Adrenal gland (tissue), 12 donors: Measurements from ENCODE around the gene CEBPG. TPM values are rescaled to one million over a fixed set of nuclear protein-coding genes. Genes with fewer than 3 reads are reported as not detected.

Experiments used
- DNase-seq, 7 donors: peaks; one replicate each; pipeline ENCODE4 v3.0.0-alpha.2; 2019 to 2020
- H3K27ac ChIP-seq, 5 donors: fragments of 200-600 bp; sonication (generic) in 4 of 5; 1 replicate in 3 of 5; 2 replicates in 2 of 5; pipeline versions ENCODE4 v1.5.1 to v1.8.0; 2016 to 2020; ENCODE audit warnings: mild to moderate bottlenecking in 1 of 5
- H3K27me3 ChIP-seq: fragments of 200-600 bp; 2 replicates; pipeline ENCODE4 v1.8.0; 2021
- H3K36me3 ChIP-seq, 2 donors: fragments of 200-600 bp; replicated peaks in 1 of 2; 1 replicate in 1 of 2; 2 replicates in 1 of 2; pipeline versions ENCODE4 v1.5.1 to v1.8.0; 2018 to 2022
- H3K4me1 ChIP-seq, 2 donors: fragments of 200-600 bp; replicated peaks in 1 of 2; 1 replicate in 1 of 2; 2 replicates in 1 of 2; pipeline versions ENCODE4 v1.5.1 to v1.8.0; 2018 to 2021
- H3K4me3 ChIP-seq, 4 donors: fragments of 200-600 bp; sonication (generic) in 3 of 4; one replicate each; pipeline ENCODE4 v1.5.1; 2016 to 2018
- H3K9me3 ChIP-seq, 3 donors: fragments of 200-600 bp; sonication (generic) in 1 of 3; replicated peaks in 1 of 3; 1 replicate in 2 of 3; 2 replicates in 1 of 3; pipeline versions ENCODE4 v1.5.1 to v1.8.0; 2016 to 2021
- POLR2A ChIP-seq, 2 donors: fragments of 450-650 bp; IDR thresholded peaks; one replicate each; pipeline ENCODE4 v1.6.1; 2017; ENCODE audit warnings: antibody characterized with exemption in 2 of 2, mild to moderate bottlenecking in 2 of 2, moderate library complexity in 1 of 2
- WGBS, 4 donors: extraction: QIAGEN DNeasy Blood & Tissue Kit in 2 of 4; methylation state at CpG; one replicate each; pipeline versions ENCODE4 v1.1.5 to v1.1.7; 2013 to 2017; 5-methylcytosine and 5-hydroxymethylcytosine counted together
- intact Hi-C, 2 donors: fragments of 100-400 bp; cut with DNase I; formaldehyde crosslinking; loops; one replicate each; pipeline versions ENCODE4 v1.14.1 to v1.15.0; 2022 to 2023
- polyA plus RNA-seq, 3 donors: library from polyadenylated mRNA; stranded (reverse); fragments of 200-250 nt in 2 of 3; fragments of 350-450 nt in 1 of 3; fragmentation: Illumina TruSeq in 1 of 3; extraction: RNeasy Lipid Tissue Mini Kit (QIAGEN cat#74804) in 1 of 3; gene quantifications; one replicate each; pipeline ENCODE4 v1.2.3, GENCODE V29; 2013 to 2014
- total RNA-seq, 9 donors: library from RNA; depleted of rRNA in 4 of 9; stranded (reverse); fragments of >200 nt in 4 of 9; fragments of 120-200 nt in 1 of 9; fragmentation: NEBNext Ultra II Directional in 1 of 9; extraction: Animal tissue kit (Norgen Biotek cat#: 25700) in 1 of 9; gene quantifications; one replicate each; pipeline versions ENCODE4 v1.1.0 to v1.2.4, GENCODE V29; 2013 to 2023
- TF ChIP-seq, protein P1 (sequence below), 6 experiments: fragments of 450-650 bp in 4 of 6; fragments of 200-600 bp in 2 of 6; sonication (generic) in 1 of 6; IDR thresholded peaks; 1 replicate in 5 of 6; 2 replicates in 1 of 6; pipeline versions ENCODE4 v1.5.1 to v1.8.0; 2016 to 2021; ENCODE audit warnings: antibody characterized with exemption in 6 of 6, mild to moderate bottlenecking in 2 of 6, moderate library complexity in 1 of 6
- donor health status: healthy with polysubstance abuse.
- donor health status: Bipolar disorder and iron deficiency.
- donor health status: DM: yes; HTN: yes; CAD: no.
- donor health status: DM: no; HTN: no; CAD: no.
- donor health status: DM: no; HTN: no; CAD: no.
- donor health status: DM: yes; HTN: yes; CAD: no.

CEBPG gene
- total and polyA plus RNA-seq, 12 donors: 8.9 to 21.9 (median 10.7) TPM

DNA sequence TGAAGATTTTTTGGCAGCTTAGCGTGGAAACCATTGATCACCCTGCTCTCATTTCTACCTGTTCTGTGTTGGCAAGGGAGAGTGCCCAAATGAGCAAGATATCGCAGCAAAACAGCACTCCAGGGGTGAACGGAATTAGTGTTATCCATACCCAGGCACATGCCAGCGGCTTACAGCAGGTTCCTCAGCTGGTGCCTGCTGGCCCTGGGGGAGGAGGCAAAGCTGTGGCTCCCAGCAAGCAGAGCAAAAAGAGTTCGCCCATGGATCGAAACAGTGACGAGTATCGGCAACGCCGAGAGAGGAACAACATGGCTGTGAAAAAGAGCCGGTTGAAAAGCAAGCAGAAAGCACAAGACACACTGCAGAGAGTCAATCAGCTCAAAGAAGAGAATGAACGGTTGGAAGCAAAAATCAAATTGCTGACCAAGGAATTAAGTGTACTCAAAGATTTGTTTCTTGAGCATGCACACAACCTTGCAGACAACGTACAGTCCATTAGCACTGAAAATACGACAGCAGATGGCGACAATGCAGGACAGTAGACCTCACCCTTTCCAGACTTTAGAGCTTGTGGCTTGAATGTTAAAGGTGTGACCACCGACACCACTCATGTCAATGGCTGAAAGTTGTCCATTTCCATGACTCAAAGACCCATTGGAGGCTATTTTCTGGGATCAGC is 5.8 kb downstream of the CEBPG start:
- WGBS, 4 donors: 96 to 97% (median 97%) methylated on average over 16 of the region's 16 CpGs
- intact Hi-C loops: loop anchor here in 1 of 2 donors (10.0 kb wide), 1 partner anchor 74 kb away; the partner anchor contains the start of gene CEBPA
- no peaks in the 10 kb centered on the region for H3K9me3 ChIP-seq
- peaks cover 0 to 35% of the 10 kb centered on the region in 2 donors for H3K4me1 ChIP-seq
- TF ChIP-seq POLR2A (IDR thresholded peaks at IDR 0.05): no peak
- TF ChIP-seq, protein P1, sequence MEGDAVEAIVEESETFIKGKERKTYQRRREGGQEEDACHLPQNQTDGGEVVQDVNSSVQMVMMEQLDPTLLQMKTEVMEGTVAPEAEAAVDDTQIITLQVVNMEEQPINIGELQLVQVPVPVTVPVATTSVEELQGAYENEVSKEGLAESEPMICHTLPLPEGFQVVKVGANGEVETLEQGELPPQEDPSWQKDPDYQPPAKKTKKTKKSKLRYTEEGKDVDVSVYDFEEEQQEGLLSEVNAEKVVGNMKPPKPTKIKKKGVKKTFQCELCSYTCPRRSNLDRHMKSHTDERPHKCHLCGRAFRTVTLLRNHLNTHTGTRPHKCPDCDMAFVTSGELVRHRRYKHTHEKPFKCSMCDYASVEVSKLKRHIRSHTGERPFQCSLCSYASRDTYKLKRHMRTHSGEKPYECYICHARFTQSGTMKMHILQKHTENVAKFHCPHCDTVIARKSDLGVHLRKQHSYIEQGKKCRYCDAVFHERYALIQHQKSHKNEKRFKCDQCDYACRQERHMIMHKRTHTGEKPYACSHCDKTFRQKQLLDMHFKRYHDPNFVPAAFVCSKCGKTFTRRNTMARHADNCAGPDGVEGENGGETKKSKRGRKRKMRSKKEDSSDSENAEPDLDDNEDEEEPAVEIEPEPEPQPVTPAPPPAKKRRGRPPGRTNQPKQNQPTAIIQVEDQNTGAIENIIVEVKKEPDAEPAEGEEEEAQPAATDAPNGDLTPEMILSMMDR (IDR thresholded peaks at IDR 0.05): no peak
- no peak for DNase-seq
- H3K4me3 ChIP-seq: no peak overlapping the region
- H3K36me3 ChIP-seq: no peaks in the 10 kb centered on the region
- H3K27ac ChIP-seq: no peak overlapping the region
- H3K27me3 ChIP-seq: no peaks in the 10 kb centered on the region

DNA sequence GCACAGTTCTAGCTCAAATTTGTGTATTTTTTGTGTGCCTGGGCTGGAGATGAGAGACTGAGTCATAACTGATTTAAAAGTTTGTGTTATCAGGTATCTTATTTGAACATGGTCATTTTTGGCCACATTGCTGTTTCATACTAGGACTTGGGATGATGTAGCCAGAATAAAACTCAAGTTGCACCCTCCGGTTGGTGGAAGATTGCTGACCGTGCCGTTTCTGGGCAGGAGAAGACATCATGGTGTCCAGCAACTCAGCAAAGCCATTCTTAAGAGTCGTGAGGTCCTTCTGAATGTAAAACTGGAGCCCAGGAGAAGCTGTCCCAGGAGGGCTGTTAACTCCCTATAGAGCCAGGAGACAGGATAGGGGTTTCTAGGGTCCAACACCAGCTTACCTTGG is 7.6 kb downstream of the CEBPG start:
- Histone ChIP-seq H3K9me3 (no peaks in the 10 kb centered on the region), H3K27me3 (no peaks in the 10 kb centered on the region), H3K4me3 (no peak overlapping the region), H3K27ac (no peak overlapping the region), H3K36me3 (no peaks in the 10 kb centered on the region), H3K4me1 (peaks cover 7 to 27% of the 10 kb centered on the region in 2 donors)
- intact Hi-C loops: no loop called here
- no peak for DNase-seq
- no peak for TF ChIP-seq POLR2A (IDR thresholded peaks at IDR 0.05)
- TF ChIP-seq, protein P1 (IDR thresholded peaks at IDR 0.05): no peak
- 92 to 98% (median 95%) methylated on average over 4 of the region's 4 CpGs for WGBS, 4 donors

DNA sequence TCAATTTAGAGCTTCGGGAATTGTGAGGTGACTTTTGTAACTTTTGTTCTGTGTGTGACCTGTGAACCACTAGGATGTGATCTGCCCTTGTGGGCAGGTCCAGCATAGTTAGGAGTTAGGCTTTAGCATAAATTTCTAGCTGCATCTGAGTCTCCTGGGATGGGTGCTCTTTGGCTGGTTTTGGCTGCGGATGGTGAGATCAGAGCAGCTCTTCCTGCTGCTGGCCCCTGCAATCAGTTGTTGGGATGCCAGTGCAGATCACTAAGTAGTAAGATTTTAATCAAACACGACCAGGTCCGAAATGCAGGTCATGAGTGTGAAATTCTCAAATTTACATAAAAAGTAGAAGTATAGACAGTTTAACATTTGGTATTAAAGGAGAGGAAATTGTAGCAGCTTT is 8.5 kb downstream of the CEBPG start:
- H3K4me3 ChIP-seq: no peak overlapping the region
- no peak for DNase-seq
- TF ChIP-seq, protein P1 (IDR thresholded peaks at IDR 0.05): no peak
- TF ChIP-seq POLR2A (IDR thresholded peaks at IDR 0.05): no peak
- H3K9me3 ChIP-seq: no peaks in the 10 kb centered on the region
- H3K27ac ChIP-seq: no peak overlapping the region
- WGBS, 4 donors: 87 to 96% (median 90%) methylated on average over 4 of the region's 4 CpGs
- no peaks in the 10 kb centered on the region for H3K27me3 ChIP-seq
- H3K36me3 ChIP-seq: peaks cover 0 to 5% of the 10 kb centered on the region in 2 donors
- peaks cover 7 to 21% of the 10 kb centered on the region in 2 donors for H3K4me1 ChIP-seq
- intact Hi-C loops: no loop called here

DNA sequence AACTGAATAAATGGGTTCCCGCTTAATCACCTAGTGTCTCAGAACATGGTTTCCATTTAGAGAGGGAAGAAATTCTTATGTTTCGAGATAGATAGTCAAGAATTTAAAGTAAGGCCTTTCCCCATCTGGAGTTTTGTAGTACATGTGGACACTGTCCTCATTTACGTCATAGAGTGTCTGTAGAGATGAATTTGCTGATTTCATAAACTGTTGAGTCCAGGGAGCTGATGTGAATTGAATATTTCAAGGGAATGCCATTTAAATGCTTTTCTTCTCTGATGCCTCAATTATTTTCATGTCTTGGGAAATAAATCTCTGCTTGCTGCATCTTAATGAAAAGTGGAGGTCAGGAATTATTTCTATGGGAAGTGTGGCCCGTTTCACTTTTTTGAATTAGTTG is 9.5 kb downstream of the CEBPG start:
- Histone ChIP-seq H3K9me3 (no peaks in the 10 kb centered on the region), H3K27me3 (no peaks in the 10 kb centered on the region), H3K4me1 (peaks cover 7 to 13% of the 10 kb centered on the region in 2 donors), H3K36me3 (peaks cover 0 to 13% of the 10 kb centered on the region in 2 donors), H3K27ac (no peak overlapping the region), H3K4me3 (no peak overlapping the region)
- intact Hi-C loops: no loop called here
- no peak for TF ChIP-seq POLR2A (IDR thresholded peaks at IDR 0.05)
- TF ChIP-seq, protein P1 (IDR thresholded peaks at IDR 0.05): no peak
- DNase-seq: no peak
- WGBS, 4 donors: 88 to 94% (median 92%) methylated on average over 4 of the region's 4 CpGs
